Measurements from ENCODE around the gene GAS6.
A peak's percentile ranks its signal among the peaks of the same experiment; 100 is the strongest.
"Not testable (repeated sequence)": the region's sequence is repeated elsewhere in the genome, so short reads cannot be mapped to it uniquely, and the experiment has no call there.

Gene GAS6

DNA sequence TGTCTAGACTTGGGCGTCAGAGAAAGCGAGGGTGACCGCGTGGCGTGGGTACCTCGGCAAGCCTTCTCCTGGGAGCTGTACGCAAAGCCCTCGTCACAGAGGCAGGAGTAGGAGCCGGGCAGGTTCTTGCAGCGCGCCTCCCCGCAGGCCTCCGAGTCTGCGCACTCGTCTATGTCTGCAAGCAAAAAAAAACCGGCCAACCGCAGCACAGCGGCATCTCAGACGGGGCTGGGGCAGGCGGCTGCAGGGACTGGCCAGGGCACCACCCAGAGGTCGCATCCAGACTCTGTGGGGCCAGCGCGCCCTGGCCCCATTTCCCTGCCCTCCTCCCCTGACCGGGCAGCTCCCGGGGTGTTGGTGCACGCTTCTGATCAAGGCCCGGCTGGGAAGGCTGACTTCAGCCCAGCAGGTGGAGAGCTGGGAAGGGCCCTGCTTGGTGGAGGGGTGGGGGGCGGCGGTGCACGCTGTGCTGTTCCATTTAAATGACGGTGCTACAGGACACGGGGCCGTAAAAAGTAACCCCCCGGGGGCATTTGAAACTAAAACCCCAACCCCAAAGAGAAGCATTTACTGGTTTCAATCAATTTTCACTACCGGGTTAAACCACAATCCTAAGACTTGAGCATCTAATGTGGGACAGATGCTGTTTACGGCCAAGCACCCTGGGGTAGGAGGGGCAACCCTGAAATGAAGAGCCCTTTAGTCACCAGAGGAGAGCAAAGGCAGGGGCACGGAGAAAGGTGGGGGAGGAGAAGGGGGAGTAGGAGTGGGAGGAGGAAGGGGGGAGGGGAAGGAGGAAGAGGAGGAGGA, 28.2 kb downstream of the GAS6 start:
- DNase-seq = peak; percentile 96

DNA sequence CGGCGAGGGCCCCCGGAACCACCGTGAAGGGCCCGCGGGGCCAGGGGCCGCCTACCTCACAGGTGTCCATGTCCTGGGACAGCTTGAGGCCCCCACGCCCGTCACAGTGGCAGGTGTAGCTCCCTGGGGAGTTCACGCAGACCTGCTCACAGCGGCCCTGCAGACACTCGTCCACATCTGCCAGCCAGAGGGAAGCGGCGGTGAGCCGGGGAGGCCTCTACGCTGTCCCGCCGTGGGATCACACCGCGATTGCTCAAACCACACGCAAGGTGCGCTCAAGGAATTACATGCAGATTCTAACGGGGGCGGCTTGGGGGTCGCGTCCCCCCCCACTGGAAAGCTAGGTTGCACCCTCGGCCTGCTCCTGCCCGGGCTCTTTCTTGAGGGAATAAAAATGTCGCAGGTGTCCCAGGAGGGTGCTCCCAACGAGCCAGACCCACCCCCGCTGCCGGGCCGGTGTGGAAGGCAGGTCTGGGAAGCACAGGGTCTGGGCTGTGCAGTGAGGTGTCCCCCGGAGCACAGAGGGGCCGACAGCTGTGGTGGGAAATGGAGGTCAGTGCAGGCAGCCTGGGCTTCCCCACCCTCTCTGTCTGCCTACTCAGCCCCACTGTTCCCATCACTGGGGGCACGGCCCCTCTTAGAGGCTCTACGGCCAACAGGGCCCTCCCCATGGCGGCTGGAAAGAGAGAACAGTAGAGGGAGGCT, 29.2 kb downstream of the GAS6 start:
- no peak for DNase-seq

DNA sequence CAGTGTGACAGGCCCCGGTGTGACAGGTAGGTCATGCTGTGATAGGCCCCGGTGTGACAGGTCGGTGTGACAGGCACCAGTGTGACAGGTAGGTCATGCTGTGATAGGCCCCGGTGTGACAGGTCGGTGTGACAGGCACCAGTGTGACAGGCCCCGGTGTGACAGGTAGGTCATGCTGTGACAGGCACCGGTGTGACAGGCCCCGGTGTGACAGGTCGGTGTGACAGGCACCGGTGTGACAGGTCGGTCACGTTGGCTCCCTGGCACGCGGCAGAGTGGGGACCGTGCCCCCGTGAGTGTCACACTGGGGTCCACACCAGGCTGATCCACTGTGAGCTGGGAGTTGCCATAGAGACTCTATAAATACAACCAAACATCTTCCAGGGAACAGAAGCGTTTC, 29.9 kb downstream of the GAS6 start:
- not testable (repeated sequence) for DNase-seq

DNA sequence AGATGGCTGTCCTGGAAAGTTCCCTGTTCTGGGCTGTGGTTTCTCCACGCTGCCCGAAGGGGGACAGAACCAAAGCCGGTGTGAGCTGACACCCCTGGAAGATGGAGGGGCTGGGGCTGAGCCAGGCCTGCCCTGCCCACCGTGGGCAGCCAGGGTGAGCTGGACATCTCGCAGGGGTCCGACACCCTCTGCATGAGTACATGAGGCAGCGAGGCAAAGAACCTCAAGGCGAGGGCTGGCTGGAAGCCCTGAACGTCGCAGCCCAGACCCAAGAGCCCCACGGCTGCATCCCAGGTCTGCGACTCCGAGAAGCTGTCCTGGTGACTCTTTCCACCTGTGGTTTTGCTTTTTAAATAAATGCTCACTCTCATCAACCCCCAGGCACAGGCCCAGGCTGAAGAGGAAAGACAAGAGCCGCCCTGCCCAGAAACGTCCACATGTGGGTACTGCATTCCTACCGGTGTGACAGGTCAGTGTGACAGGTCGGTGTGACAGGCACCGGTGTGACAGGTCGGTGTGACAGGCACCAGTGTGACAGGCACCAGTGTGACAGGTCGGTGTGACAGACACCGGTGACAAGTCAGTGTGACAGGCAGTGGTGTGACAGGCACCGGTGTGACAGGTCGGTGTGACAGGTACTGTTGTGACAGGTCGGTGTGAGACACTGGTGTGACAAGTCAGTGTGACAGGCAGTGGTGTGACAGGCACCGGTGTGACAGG, 30.6 kb downstream of the GAS6 start:
- no peak for DNase-seq

DNA sequence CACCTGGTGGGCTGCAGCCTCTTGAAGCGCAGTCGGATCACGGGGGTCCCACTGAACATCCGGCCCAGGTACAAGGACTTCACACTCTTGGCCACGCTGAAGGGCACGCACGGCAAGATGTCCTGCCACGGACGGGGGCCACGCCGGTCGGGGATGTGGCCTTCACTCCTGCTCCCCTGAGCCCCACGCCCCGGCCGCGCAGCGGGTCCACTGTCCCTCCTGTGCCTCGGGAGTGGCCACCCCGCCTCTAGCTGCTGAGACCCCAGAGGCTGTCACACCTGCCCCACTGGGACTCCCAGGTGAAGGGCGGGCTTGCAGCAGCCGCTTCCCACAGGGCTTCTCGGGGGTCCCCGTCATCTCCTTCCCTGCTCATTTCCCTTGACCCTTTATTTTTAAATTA, 31.2 kb downstream of the GAS6 start:
- DNase-seq = no peak

DNA sequence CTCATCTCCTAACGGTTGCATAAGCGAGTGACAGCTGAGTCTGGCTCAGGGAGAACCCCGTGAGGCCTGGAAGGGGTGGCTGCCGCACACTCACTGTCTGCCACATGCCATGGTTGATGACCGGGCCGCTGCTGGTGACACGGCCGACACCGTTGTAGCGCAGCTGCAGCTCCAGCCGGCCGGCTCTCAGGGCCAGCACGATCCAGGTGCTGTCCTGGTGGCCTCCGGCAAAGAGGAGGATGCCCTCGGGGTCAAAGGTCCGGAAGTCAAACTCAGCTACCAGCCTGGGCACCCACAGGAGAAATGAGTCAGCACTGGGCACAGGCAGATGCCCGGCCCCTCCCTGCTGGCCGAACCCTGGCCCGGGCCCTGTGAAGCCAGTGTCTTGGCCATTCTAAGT, 31.7 kb downstream of the GAS6 start:
- DNase-seq = no peak

DNA sequence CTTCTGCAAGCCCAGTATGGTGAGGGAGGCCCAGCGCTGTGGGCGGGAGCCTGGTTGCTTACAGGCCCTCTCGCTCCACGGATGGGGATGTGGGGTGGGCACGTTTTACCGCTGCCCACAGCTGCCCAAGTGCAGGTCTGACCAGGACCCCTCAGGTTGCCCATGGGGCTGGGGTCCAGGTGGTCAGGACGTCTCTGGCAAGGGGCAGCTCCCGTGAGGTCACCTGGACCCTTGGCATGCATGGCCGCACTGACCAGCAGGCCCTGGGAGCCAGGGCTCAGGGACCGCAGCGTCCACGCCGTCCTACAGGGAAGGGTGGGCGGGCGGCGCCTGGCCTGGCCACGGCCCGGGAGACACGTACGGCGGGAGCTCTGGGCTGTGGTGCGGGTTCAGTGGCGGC, 32.8 kb downstream of the GAS6 start:
- DNase-seq = no peak

DNA sequence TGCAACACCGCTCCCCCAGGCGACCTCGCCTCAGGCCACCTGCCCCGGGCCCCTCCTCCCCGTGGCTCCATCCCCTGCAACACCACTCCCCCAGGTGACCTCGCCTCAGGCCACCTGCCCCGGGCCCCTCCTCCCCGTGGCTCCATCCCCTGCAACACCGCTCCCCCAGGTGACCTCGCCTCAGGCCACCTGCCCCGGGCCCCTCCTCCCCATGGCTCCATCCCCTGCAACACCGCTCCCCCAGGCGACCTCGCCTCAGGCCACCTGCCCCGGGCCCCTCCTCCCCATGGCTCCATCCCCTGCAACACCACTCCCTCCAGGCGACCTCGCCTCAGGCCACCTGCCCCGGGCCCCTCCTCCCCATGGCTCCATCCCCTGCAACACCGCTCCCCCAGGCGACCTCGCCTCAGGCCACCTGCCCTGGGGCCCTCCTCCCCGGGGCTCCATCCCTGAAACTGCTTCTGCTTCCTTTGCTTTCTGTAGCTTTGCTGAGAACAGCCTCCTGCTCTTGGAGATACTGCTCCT, 33.4 kb downstream of the GAS6 start:
- not testable (repeated sequence) for DNase-seq

DNA sequence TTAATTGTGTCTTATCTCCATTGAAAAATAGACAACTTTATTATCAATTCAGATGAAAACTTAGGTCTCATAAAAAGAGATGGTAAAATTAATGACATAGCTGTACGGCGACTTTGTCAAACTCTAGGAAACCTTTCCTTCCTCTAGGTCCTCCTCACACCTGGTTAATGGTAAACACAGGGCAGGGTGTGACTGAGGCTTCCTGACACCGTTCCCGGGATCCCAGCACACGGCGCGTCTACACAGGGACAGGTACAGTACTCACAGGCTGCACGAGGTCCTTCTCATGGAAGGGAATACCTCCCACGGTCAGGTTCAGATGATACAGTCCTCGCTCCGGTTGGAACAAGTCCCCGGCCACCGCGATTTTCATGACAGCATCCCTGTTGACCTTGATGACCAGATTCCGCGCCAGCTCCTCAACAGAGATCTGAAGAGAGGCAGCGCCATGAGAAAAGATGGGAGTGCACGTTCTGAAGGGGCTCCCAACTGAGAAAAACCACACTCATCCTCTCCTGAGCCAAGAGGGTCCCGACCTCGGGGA, 35.5 kb downstream of the GAS6 start:
- no peak for DNase-seq

DNA sequence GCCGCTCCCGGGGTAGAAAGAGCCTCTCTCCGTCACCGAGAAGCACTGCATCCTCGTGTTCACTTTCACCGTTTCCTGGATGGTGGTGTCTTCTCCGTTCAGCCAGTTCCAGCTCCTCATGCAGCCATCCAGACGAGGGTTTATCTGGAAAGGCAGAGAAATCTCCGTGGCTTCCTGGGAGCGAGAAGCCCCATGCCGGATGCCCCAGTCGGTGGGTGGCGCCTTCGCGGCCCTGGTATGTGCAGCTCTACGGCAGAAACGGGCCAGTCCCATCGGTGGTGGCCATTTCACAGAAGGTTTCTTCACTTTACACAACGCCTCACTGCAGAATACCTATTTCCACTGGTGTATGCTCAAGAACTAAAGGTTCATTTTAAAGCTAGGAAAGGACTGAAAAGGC, 36.9 kb downstream of the GAS6 start:
- DNase-seq = no peak

DNA sequence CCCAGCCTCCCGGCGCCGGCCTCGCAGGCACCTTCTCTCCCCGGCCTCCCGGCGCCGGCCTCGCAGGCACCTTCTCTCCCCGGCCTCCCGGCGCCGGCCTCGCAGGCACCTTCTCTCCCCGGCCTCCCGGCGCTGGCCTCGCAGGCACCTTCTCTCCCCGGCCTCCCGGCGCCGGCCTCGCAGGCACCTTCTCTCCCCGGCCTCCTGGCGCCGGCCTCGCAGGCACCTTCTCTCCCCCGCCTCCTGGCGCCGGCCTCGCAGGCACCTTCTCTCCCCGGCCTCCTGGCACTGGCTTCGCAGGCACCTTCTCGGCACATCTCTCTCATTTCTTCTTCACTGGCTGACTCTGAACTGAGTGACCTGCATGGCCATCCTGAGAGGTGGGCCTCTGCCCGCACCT, 37.4 kb downstream of the GAS6 start:
- not testable (repeated sequence) for DNase-seq

DNA sequence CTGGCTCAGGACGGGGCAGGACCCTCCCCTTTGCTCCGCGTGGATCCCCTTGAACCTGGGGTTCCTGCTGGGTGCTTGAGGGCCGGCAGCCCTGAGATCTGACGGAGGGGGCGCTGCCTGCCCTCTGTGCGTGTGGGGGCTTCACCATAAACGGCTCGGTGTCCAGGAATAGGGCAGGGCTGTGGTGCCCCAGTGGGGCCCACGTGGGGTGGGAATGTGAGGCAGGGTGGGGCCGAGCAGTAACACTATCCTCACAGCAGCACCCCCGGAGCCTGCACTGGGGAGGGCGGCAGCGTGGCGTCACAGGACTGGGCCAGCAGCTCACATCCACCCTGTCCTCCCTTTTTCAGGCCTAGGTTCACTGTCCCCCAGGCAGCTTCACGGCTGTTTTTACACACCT, 38.0 kb downstream of the GAS6 start:
- no peak for DNase-seq

DNA sequence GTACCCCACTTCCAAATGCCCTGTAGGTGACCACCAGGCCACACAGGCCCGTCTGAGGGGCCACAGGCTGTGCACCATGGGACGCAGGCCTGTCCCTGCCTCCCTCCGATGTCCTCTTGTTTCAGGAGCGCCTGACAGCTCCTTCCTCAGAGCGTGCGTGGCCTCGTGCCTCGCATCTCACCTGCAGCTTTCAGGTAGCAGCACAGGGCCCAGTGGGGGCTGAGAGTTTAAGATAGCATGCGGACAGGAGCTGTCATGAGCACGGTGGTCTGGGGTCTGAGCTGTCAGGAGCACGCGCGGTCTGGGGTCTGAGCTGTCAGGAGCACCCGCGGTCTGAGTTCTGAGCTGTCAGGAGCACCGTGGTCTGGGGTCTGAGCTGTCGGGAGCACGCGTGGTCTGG, 40.1 kb downstream of the GAS6 start:
- DNase-seq = no peak

DNA sequence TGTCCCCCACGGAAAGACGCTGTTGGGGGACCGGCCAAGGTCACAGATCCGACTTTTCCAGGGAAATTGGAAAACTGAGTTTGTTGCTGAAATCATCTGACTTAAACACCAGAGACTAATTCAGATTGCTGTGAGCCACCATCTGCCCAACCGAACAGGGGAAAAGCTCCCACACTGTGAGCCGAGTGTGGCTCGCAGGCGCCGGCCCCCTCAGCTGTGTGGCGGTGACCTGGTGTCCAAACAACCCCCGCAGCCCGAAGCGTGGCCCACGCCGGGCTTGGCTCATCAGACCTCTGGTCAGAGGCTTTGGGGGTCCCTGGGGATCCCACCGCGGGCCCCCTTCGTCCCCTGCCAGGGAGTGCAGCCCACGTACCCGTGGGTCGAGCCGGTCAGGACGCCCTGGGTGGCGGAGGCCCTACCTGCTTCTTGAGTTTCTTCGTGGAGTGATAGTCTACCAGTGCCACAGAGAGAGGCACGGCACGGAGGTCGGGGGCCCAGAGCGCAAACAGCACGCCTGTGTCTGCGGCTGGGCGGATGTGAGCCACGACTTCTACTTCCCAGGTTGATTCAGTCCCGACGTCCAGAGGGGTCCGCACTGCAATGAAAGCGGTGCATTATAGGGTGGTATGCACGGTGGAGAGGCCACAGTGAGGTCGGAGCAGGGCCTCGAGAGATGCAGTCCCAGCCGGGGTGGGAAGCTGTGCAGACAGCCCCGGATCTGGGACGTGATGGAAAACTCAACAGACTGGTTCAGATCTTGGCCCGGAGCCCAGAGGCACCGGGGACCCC, 40.7 kb downstream of the GAS6 start:
- no peak for DNase-seq

DNA sequence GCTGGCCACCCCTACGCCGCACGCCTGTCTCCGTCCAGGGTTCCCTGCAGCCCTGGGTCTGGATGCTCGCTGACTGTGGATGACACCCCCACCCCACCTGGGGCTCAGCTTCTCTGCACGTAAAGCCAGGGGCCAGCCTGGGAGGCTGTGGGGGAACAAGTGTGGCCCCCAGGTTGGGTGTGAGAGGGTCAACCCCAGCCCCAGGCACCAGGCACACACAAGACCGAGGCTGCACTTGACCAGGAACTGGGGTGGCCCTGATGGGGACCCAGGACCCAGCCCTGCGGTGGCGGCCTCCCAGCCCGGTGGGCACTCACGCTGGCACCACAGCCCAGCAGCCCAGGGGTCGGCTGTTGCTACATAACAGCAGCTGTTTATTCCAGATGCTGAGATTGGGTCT, 41.6 kb downstream of the GAS6 start:
- DNase-seq = no peak

DNA sequence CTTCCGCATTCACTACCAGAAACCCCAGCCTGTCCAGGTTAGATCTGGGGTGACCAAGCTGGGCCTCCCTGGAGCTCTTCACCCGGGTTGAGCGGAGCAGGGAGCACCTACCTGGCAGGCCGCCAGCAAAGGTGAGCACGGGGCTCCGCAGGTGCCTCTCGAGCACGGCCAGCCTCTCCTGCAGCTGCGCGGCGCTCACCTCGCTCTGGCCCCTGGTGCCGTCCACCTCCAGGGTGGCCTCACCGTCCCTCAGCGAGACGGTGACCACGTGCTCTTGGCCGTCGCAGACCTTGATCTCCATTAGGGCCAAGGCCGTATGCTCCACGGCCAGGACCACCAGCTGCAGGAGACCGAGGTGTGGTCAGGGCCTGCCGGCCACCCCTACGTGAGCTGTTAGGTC, 42.0 kb downstream of the GAS6 start:
- DNase-seq = peak; percentile 21

DNA sequence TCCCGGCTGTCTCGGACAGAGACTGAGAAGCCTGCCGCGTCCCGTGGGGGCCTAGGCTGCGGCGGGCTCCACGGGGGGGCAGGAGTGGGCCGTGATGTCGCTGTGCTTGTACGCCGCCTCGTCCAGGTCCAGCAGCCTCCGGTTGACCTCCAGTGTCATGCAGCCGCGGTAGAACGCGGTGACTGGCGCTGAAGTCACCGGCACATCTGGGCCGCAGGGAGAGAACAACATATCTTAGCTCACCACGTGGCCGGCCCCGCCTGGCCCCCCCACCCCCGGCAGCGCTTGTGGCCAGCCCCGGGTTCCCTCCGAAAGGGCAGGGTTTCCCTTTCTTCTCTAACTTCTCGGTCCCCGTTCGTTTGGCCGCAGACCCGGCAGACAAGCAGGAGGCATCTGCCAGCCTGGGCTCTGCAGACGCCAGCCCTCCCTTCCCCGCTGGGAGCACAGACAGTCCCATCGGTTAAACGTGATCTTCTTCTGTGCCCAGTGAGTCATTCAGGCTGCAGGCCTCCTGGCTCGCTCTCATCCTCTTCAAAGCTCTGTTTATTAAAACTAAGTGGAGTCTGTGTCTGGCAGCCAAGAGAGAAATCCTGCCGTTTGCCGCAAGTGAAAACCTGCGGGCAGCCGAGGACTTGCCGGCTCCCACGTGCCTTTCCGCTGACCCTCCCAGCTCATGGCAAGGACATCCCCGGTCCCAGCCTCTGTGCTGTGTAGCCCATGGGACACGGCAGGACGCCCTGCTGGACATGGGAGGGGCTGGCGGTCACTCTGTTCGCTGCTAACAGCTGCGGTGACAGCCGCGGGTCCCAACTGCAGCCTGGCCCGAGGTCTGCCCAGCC, 42.8 kb downstream of the GAS6 start:
- DNase-seq = peak; percentile 95

DNA sequence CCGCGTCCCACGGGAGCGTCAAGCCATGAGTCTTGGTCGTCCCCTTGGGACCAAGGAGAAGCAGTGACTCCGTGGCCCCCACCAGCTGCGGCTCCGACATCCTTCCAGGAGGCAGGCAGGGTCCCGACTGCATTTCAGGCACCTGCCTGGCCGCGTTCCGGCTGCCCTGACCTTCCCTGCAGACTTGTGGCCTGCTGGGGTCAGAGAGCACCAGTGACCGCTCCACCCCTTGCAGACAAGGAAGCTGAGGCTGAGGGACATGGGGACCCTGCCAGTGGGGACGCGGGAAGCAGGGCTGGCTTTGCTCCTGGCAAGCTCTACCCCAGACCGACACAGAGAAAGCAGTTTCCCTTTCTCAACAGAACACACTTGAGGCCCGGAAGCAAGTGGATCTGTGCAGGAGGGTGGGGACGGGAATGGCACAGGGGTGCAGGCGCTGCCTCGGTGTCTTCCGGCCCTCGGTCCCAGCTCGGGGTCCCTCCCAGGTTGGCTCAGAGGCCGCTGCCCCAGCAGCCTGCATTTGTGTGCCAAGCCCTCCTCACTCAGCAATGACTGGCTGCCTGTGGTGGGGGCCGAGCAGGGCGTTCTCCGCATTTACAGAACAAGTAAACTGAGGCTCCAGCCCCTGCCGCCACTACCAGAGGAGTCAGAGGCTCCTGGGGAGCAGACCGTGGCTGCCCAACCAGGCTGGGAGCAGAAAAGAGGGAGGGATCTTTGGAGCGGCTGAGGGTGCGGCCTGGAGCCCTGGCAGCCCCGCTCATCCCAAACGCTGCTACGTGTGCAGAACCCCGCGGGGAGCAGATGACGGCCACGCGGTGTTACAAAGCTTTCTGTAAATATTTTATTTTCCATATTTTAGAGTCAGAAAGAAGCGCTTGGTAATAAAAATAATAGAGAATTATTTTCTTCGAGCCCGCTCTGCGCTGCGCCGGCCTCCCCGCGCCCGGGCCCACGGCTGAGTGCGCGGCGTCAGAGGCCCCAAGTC, 43.9 kb downstream of the GAS6 start:
- DNase-seq = no peak

DNA sequence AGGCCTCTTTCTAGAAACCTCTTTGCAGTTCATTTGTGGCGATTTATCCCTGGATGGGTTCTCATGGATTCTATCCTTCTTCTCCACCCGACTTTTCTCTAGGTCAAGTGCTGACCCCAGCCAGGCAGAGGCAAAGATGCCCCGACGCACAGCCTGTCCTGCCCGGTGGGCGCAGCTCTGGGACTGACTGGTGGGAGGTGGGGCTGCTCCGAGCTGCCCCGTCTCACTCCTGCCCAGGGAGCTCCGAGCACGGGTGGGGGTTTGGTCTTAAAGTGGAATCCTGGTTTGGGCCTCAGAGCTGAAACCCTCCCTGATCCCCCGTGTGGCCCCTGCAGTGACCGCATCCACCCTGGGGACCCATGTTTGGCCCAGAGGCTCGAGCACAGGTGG, 44.5 kb downstream of the GAS6 start:
- no peak for DNase-seq

DNA sequence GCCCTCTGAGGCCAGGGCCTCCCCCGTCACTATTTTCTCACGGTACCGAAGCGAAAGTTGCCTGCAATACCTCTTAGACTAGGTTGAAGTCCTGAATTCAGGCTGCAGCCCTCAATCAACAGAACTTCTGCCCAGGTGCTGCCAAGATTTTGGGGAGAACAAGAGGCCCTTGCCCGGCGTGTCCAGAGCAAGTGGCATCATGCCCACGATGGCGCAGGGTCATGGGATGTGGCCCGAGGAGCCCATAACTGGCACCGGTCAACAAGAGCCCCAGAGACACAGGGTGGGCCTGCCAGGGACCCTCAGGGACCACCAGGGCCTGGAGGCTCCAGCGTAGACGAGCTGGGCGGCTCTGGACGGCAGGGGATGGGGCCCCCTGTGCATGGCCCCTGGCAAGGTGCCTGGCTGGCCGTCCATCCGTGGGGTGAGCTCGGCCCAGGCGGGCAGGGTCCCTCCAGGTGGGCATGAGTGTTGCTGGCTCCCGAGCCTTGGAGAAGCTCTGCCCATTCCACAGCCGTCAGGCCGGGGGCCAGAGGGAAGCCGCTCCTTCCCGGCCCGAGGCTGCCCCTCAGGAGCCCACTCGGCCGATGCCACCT, 45.1 kb downstream of the GAS6 start:
- DNase-seq = no peak

Data from DMS79 (cell line).